Measurements from ENCODE around the gene TSPAN18. TPM values are rescaled to one million over a fixed set of nuclear protein-coding genes. Genes with fewer than 3 reads are reported as not detected.
A peak's percentile ranks its signal among the peaks of the same experiment; 100 is the strongest.

The TSPAN18 gene
- total RNA-seq, 4 donors from 2014 or later: 31.1 to 74.6 (median 34.7) TPM

GRCh38 chr11:44829838-44830237 is 103.1 kb downstream of the TSPAN18 start:
- Histone ChIP-seq H3K4me3 (no peak overlapping the region), H3K36me3 (no peaks in the 10 kb centered on the region), H3K27me3 (no peaks in the 10 kb centered on the region), H3K4me1 (peaks cover 3 to 56% (median 3%) of the 10 kb centered on the region in 3 donors), H3K9me3 (no peaks in the 10 kb centered on the region), H3K27ac (peak overlapping the region in 3 of 4 donors; percentile 32 to 86 (median 33))
- 81 to 89% methylated on average over 2 of the region's 2 CpGs for WGBS, 2 donors (ENCODE audit: low coverage in 1 of 2)
- ATAC-seq: no peak
- TF ChIP-seq POLR2AphosphoS5 (IDR thresholded peaks at IDR 0.05): no peak
- TF ChIP-seq CTCF (IDR thresholded peaks at IDR 0.05): no peak
- TF ChIP-seq POLR2A (IDR thresholded peaks at IDR 0.05): no peak
- TF ChIP-seq EP300 (IDR thresholded peaks at IDR 0.05): no peak

- ATAC-seq: no peak
- TF ChIP-seq POLR2A (IDR thresholded peaks at IDR 0.05) (no peak), CTCF (IDR thresholded peaks at IDR 0.05) (no peak), EP300 (IDR thresholded peaks at IDR 0.05) (no peak), POLR2AphosphoS5 (IDR thresholded peaks at IDR 0.05) (no peak)
- WGBS, 2 donors (ENCODE audit: low coverage in 1 of 2): 85 to 91% methylated on average over 8 to 10 of the region's 10 CpGs
- H3K9me3 ChIP-seq: no peaks in the 10 kb centered on the region
- H3K4me3 ChIP-seq: no peak overlapping the region
- H3K27ac ChIP-seq: peak overlapping the region in 3 of 4 donors; percentile 81 to 86 (median 85)
- H3K4me1 ChIP-seq: peaks cover 13 to 60% (median 14%) of the 10 kb centered on the region in 3 donors
- H3K27me3 ChIP-seq: no peaks in the 10 kb centered on the region
- no peaks in the 10 kb centered on the region for H3K36me3 ChIP-seq
These were observed 105.0 kb downstream of the TSPAN18 start for GRCh38 chr11:44831605-44832394.

- no peak for ATAC-seq
- Histone ChIP-seq H3K27ac (peak overlapping the region in 3 of 4 donors; percentile 81 to 86 (median 85)), H3K4me1 (peaks cover 13 to 55% (median 14%) of the 10 kb centered on the region in 3 donors), H3K36me3 (no peaks in the 10 kb centered on the region), H3K27me3 (no peaks in the 10 kb centered on the region), H3K4me3 (no peak overlapping the region), H3K9me3 (no peaks in the 10 kb centered on the region)
- TF ChIP-seq POLR2A (IDR thresholded peaks at IDR 0.05): no peak
- TF ChIP-seq POLR2AphosphoS5 (IDR thresholded peaks at IDR 0.05): no peak
- TF ChIP-seq EP300 (IDR thresholded peaks at IDR 0.05): no peak
- WGBS, 2 donors (ENCODE audit: low coverage in 1 of 2): 67 to 78% methylated on average over 3 to 10 of the region's 10 CpGs
These were observed 105.7 kb downstream of the TSPAN18 start for GRCh38 chr11:44832452-44832851.

GRCh38 chr11:44833221-44833876 is 106.6 kb downstream of the TSPAN18 start:
- Histone ChIP-seq H3K4me1 (peaks cover 13 to 55% (median 14%) of the 10 kb centered on the region in 3 donors), H3K9me3 (no peaks in the 10 kb centered on the region), H3K27me3 (no peaks in the 10 kb centered on the region), H3K27ac (peak overlapping the region; percentile 81 to 86 (median 85)), H3K4me3 (no peak overlapping the region), H3K36me3 (no peaks in the 10 kb centered on the region)
- no peak for ATAC-seq
- TF ChIP-seq POLR2AphosphoS5 (IDR thresholded peaks at IDR 0.05) (no peak), POLR2A (IDR thresholded peaks at IDR 0.05) (no peak), EP300 (IDR thresholded peaks at IDR 0.05) (no peak)
- WGBS, 2 donors (ENCODE audit: low coverage in 1 of 2): 76 to 79% methylated on average over 3 to 6 of the region's 6 CpGs

GRCh38 chr11:44833877-44834452 is 107.2 kb downstream of the TSPAN18 start:
- ATAC-seq: peak; percentile 50
- Histone ChIP-seq H3K4me3 (no peak overlapping the region), H3K9me3 (no peaks in the 10 kb centered on the region), H3K27me3 (no peaks in the 10 kb centered on the region), H3K36me3 (no peaks in the 10 kb centered on the region), H3K27ac (peak overlapping the region; percentile 81 to 86 (median 85)), H3K4me1 (peaks cover 13 to 60% (median 14%) of the 10 kb centered on the region in 3 donors)
- WGBS, 2 donors (ENCODE audit: low coverage in 1 of 2): 8 to 34% methylated on average over 2 of the region's 8 CpGs
- TF ChIP-seq POLR2AphosphoS5 (IDR thresholded peaks at IDR 0.05): no peak
- TF ChIP-seq POLR2A (IDR thresholded peaks at IDR 0.05): no peak
- no peak for TF ChIP-seq EP300 (IDR thresholded peaks at IDR 0.05)
- TF ChIP-seq CTCF (IDR thresholded peaks at IDR 0.05): no peak

All from gastroesophageal sphincter (tissue), 4 donors.